Measurements from ENCODE around the gene NR2E3. TPM values are rescaled to one million over a fixed set of nuclear protein-coding genes. Genes with fewer than 3 reads are reported as not detected.
A peak's percentile ranks its signal among the peaks of the same experiment; 100 is the strongest.

NR2E3 gene
- total RNA-seq, 1 donor from 2014 or later, result not detected

GRCh38 chr15:71790081-71790480 lies 20.3 kb upstream of the NR2E3 start:
- H3K4me1 Mint-ChIP-seq (ENCODE audit: low read depth, unreplicated experiment), result peaks cover 21% of the 10 kb centered on the region
- H3K27me3 Mint-ChIP-seq (ENCODE audit: low read depth, unreplicated experiment), result peaks cover 3% of the 10 kb centered on the region
- H3K4me3 ChIP-seq (ENCODE audit: insufficient read depth, low read depth, low read length), result no peak overlapping the region
- peaks cover 3% of the 10 kb centered on the region for H3K9me3 Mint-ChIP-seq (ENCODE audit: unreplicated experiment)
- H3K9ac ChIP-seq (ENCODE audit: low read length), result peak overlapping the region; percentile 28
- TF ChIP-seq EZH2 (IDR thresholded peaks at IDR 0.05; ENCODE audit: insufficient read depth, low read length), result no peak
- TF ChIP-seq CTCF (IDR thresholded peaks at IDR 0.05; ENCODE audit: insufficient read depth, low read depth, low read length), result no peak
- no peaks in the 10 kb centered on the region for H3K9me3 ChIP-seq (ENCODE audit: insufficient read depth, low read depth, low read length)
- H3K36me3 Mint-ChIP-seq (ENCODE audit: low read depth, unreplicated experiment), result no peaks in the 10 kb centered on the region
- no peak for FAIRE-seq
- peak overlapping the region; percentile 75 for H3K27ac ChIP-seq (ENCODE audit: low read depth, low read length)
- H2AFZ ChIP-seq (ENCODE audit: low read depth, low read length), result no peak overlapping the region
- peaks cover 26% of the 10 kb centered on the region for H3K4me1 ChIP-seq (ENCODE audit: insufficient read depth, low read length)
- no peaks in the 10 kb centered on the region for H3K79me2 ChIP-seq (ENCODE audit: insufficient read depth, low read length)
- H3K27ac Mint-ChIP-seq (ENCODE audit: unreplicated experiment), result no peak overlapping the region
- DNase-seq (ENCODE audit: low read depth), result peak; percentile 58
- peak overlapping the region; percentile 42 for H3K4me2 ChIP-seq (ENCODE audit: low read length)
- H3K36me3 ChIP-seq (ENCODE audit: insufficient read depth, low read length), result no peaks in the 10 kb centered on the region
- H3K27me3 ChIP-seq (ENCODE audit: insufficient read depth, low read length), result no peaks in the 10 kb centered on the region
- no peaks in the 10 kb centered on the region for H4K20me1 ChIP-seq (ENCODE audit: insufficient read depth, low read length)
- peak overlapping the region; percentile 31 for H3K4me3 Mint-ChIP-seq (ENCODE audit: unreplicated experiment)

GRCh38 chr15:71791975-71792374 lies 18.4 kb upstream of the NR2E3 start:
- peaks cover 3% of the 10 kb centered on the region for H3K9me3 Mint-ChIP-seq (ENCODE audit: unreplicated experiment)
- Histone ChIP-seq H4K20me1 (ENCODE audit: insufficient read depth, low read length) (no peaks in the 10 kb centered on the region), H3K36me3 (ENCODE audit: insufficient read depth, low read length) (no peaks in the 10 kb centered on the region), H2AFZ (ENCODE audit: low read depth, low read length) (no peak overlapping the region), H3K27me3 (ENCODE audit: insufficient read depth, low read length) (no peaks in the 10 kb centered on the region), H3K27ac (ENCODE audit: low read depth, low read length) (peak overlapping the region; percentile 30), H3K9me3 (ENCODE audit: insufficient read depth, low read depth, low read length) (no peaks in the 10 kb centered on the region), H3K79me2 (ENCODE audit: insufficient read depth, low read length) (no peaks in the 10 kb centered on the region), H3K9ac (ENCODE audit: low read length) (peak overlapping the region; percentile 10), H3K4me3 (ENCODE audit: insufficient read depth, low read depth, low read length) (no peak overlapping the region), H3K4me1 (ENCODE audit: insufficient read depth, low read length) (peaks cover 26% of the 10 kb centered on the region), H3K4me2 (ENCODE audit: low read length) (peak overlapping the region; percentile 52)
- FAIRE-seq, result no peak
- no peaks in the 10 kb centered on the region for H3K36me3 Mint-ChIP-seq (ENCODE audit: low read depth, unreplicated experiment)
- no peak overlapping the region for H3K4me3 Mint-ChIP-seq (ENCODE audit: unreplicated experiment)
- DNase-seq (ENCODE audit: low read depth), result no peak
- peaks cover 3% of the 10 kb centered on the region for H3K27me3 Mint-ChIP-seq (ENCODE audit: low read depth, unreplicated experiment)
- TF ChIP-seq CTCF (IDR thresholded peaks at IDR 0.05; ENCODE audit: insufficient read depth, low read depth, low read length) (no peak), EZH2 (IDR thresholded peaks at IDR 0.05; ENCODE audit: insufficient read depth, low read length) (no peak)
- H3K27ac Mint-ChIP-seq (ENCODE audit: unreplicated experiment), result peak overlapping the region; percentile 53
- peaks cover 21% of the 10 kb centered on the region for H3K4me1 Mint-ChIP-seq (ENCODE audit: low read depth, unreplicated experiment)

GRCh38 chr15:71792521-71792920 lies 17.8 kb upstream of the NR2E3 start:
- Mint-ChIP-seq H3K27ac (ENCODE audit: unreplicated experiment) (peak overlapping the region; percentile 53), H3K4me1 (ENCODE audit: low read depth, unreplicated experiment) (peaks cover 21% of the 10 kb centered on the region), H3K27me3 (ENCODE audit: low read depth, unreplicated experiment) (peaks cover 3% of the 10 kb centered on the region), H3K9me3 (ENCODE audit: unreplicated experiment) (peaks cover 3% of the 10 kb centered on the region), H3K36me3 (ENCODE audit: low read depth, unreplicated experiment) (no peaks in the 10 kb centered on the region), H3K4me3 (ENCODE audit: unreplicated experiment) (no peak overlapping the region)
- H3K27me3 ChIP-seq (ENCODE audit: insufficient read depth, low read length), result no peaks in the 10 kb centered on the region
- H3K4me2 ChIP-seq (ENCODE audit: low read length), result no peak overlapping the region
- H3K36me3 ChIP-seq (ENCODE audit: insufficient read depth, low read length), result no peaks in the 10 kb centered on the region
- TF ChIP-seq CTCF (IDR thresholded peaks at IDR 0.05; ENCODE audit: insufficient read depth, low read depth, low read length) (no peak), EZH2 (IDR thresholded peaks at IDR 0.05; ENCODE audit: insufficient read depth, low read length) (no peak)
- no peaks in the 10 kb centered on the region for H3K79me2 ChIP-seq (ENCODE audit: insufficient read depth, low read length)
- peaks cover 26% of the 10 kb centered on the region for H3K4me1 ChIP-seq (ENCODE audit: insufficient read depth, low read length)
- H3K27ac ChIP-seq (ENCODE audit: low read depth, low read length), result peak overlapping the region; percentile 30
- no peak overlapping the region for H2AFZ ChIP-seq (ENCODE audit: low read depth, low read length)
- DNase-seq (ENCODE audit: low read depth), result peak; percentile 83
- no peak overlapping the region for H3K4me3 ChIP-seq (ENCODE audit: insufficient read depth, low read depth, low read length)
- H4K20me1 ChIP-seq (ENCODE audit: insufficient read depth, low read length), result no peaks in the 10 kb centered on the region
- no peaks in the 10 kb centered on the region for H3K9me3 ChIP-seq (ENCODE audit: insufficient read depth, low read depth, low read length)
- H3K9ac ChIP-seq (ENCODE audit: low read length), result no peak overlapping the region
- FAIRE-seq, result no peak

Data from astrocyte (in vitro differentiated cells and primary cell).